GM12878 (cell line): ENCODE data around the gene CCDC61. TPM values are rescaled to one million over a fixed set of nuclear protein-coding genes. Genes with fewer than 3 reads are reported as not detected.

Experiments used
- ATAC-seq: fragments of 200-7000 bp; cut with Tn5 transposase; 3 replicates; pipeline ENCODE4 v1.9.1; 2020; ENCODE audit warnings: mild to moderate bottlenecking, moderate library complexity
- BruUV-seq: library from RNA; stranded (reverse); fragments of 400-500 nt; replicated peaks from 2 replicates; lab custom pipeline; 2021; lab: Mats Ljungman, UMichigan
- CTCF ChIA-PET: fragments of 300-600 bp; sonication (Branson Sonifier 250); formaldehyde crosslinking; extraction: SDS; loops from one replicate; lab custom pipeline; 2021; ENCODE audit warnings: inconsistent platforms; lab: Yijun Ruan, JAX
- POLR2A ChIA-PET: fragments of 350-600 bp; formaldehyde crosslinking; extraction: SDS; loops from one replicate; lab custom pipeline; 2021; ENCODE audit warnings: inconsistent platforms; lab: Charles Lee
- RAD21 ChIA-PET: fragments of 300-600 bp; sonication (Branson Sonifier 250); formaldehyde crosslinking; loops from one replicate; lab custom pipeline; 2023; ENCODE audit warnings: antibody characterized with exemption; ENCODE audit not compliant: unreplicated experiment; lab: Charles Lee
- SMC1A ChIA-PET: fragments of 300-600 bp; sonication (Branson Sonifier 250); formaldehyde crosslinking; loops from one replicate; lab custom pipeline; 2023; ENCODE audit not compliant: unreplicated experiment, uncharacterized antibody; lab: Charles Lee
- DNase-seq: peaks from one replicate; pipeline ENCODE4 v3.0.0-alpha.2; 2011; ENCODE audit warnings: low read depth, low spot score
- FAIRE-seq: peaks from 3 replicates; lab custom pipeline; 2011; peaks lifted over from hg19 to GRCh38; lab: Jason Lieb, UNC
- H2AFZ ChIP-seq: 2 replicates; pipeline ENCODE4 v1.6.0; 2011; ENCODE audit warnings: low read depth, low read length, control low read depth; ENCODE audit not compliant: control insufficient read depth
- H3K27ac ChIP-seq: 2 replicates; pipeline ENCODE4 v1.5.1; 2011; ENCODE audit warnings: control low read depth; ENCODE audit not compliant: control insufficient read depth, insufficient read depth
- H3K27me3 ChIP-seq, 2 experiments: replicated peaks in 1 of 2; 2 replicates each; pipeline versions ENCODE4 v1.6.0 to v1.6.1; 2011; ENCODE audit warnings: low read length in 1 of 2; ENCODE audit not compliant: control insufficient read depth in 2 of 2, insufficient read depth in 2 of 2
- H3K36me3 ChIP-seq, 2 experiments: 2 replicates each; pipeline ENCODE4 v1.5.1; 2011; ENCODE audit warnings: low read length in 1 of 2; ENCODE audit not compliant: control insufficient read depth in 2 of 2, insufficient read depth in 2 of 2
- H3K4me1 ChIP-seq: 2 replicates; pipeline ENCODE4 v1.6.1; 2011; ENCODE audit warnings: mild to moderate bottlenecking, low read length, moderate library complexity, mixed read lengths; ENCODE audit not compliant: control insufficient read depth, insufficient read depth
- H3K4me2 ChIP-seq: 2 replicates; pipeline ENCODE4 v1.6.0; 2011; ENCODE audit warnings: control low read depth; ENCODE audit not compliant: control insufficient read depth, insufficient read depth
- H3K4me3 ChIP-seq: fragments of 200-600 bp; sonication (generic); 2 replicates; pipeline ENCODE4 v1.5.1; 2016
- H3K79me2 ChIP-seq: 2 replicates; pipeline ENCODE4 v1.6.0; 2011; ENCODE audit warnings: low read length; ENCODE audit not compliant: control insufficient read depth, insufficient read depth
- H3K9ac ChIP-seq: 2 replicates; pipeline ENCODE4 v1.8.0; 2011; ENCODE audit warnings: low read length, control low read depth, mixed read lengths; ENCODE audit not compliant: control insufficient read depth, insufficient read depth
- H3K9me3 ChIP-seq: replicated peaks from 3 replicates; pipeline ENCODE4 v1.5.1; 2011; ENCODE audit warnings: mild to moderate bottlenecking, low read length; ENCODE audit not compliant: control insufficient read depth, insufficient read depth
- H4K20me1 ChIP-seq: 2 replicates; pipeline ENCODE4 v1.6.0; 2011; ENCODE audit not compliant: control insufficient read depth, insufficient read depth
- IKZF1 ChIP-seq: fragments of 450-650 bp; conservative IDR thresholded peaks from 2 replicates; pipeline ENCODE4 v1.6.1; 2017; ENCODE audit warnings: antibody characterized with exemption, mild to moderate bottlenecking
- WGBS: methylation state at CpG from one replicate; pipeline ENCODE4 v1.1.6; 2016; ENCODE audit warnings: low lambda C conversion rate; ENCODE audit not compliant: insufficient replicate concordance, insufficient coverage; ENCODE audit errors: missing lambda C conversion rate; 5-methylcytosine and 5-hydroxymethylcytosine counted together
- in situ Hi-C: fragments of 300-500 bp; cut with MboI; formaldehyde crosslinking; loops from 9 replicates; pipeline ENCODE4 v1.14.3; 2018; ENCODE audit warnings: mixed read lengths
- intact Hi-C: fragments of 100-400 bp; cut with micrococcal nuclease; formaldehyde crosslinking; loops from one replicate; pipeline ENCODE4 v1.14.2; 2022; ENCODE audit not compliant: unreplicated experiment
- polyA plus RNA-seq, 11 experiments: library from polyadenylated mRNA; depleted of rRNA in 4 of 11; unstranded in 6 of 11; stranded (reverse) in 5 of 11; fragments of >200 nt; fragmentation: Nextera tagmentation in 4 of 11; fragmentation: Illumina TruSeq in 1 of 11; extraction: Ambion mirVana in 4 of 11; extraction: Trizol in 1 of 11; gene quantifications; 1 replicate in 1 of 11; 2 replicates in 10 of 11; pipeline versions ENCODE4 v1.2.1 to v1.2.3, GENCODE V29; 2011 to 2016; ENCODE audit warnings: inconsistent platforms in 2 of 11, missing spikeins in 2 of 11, low read depth in 1 of 11
- total RNA-seq, 4 experiments: library from RNA; depleted of rRNA in 3 of 4; stranded (reverse); fragments of >200 nt in 3 of 4; fragmentation: Illumina TruSeq in 1 of 4; extraction: Trizol in 1 of 4; gene quantifications; 2 replicates each; pipeline versions ENCODE4 v1.2.1 to v1.2.3, GENCODE V29; 2013 to 2021
- TF ChIP-seq, protein P1 (sequence below): fragments of 450-650 bp; conservative IDR thresholded peaks from 2 replicates; pipeline ENCODE4 v1.6.1; 2017; ENCODE audit warnings: mild to moderate bottlenecking, moderate library complexity

The CCDC61 gene
- total and polyA plus RNA-seq, 10 of the 15 experiments (the other 5 are each of a cell fraction or from before 2014, with no cell fraction given), result 0.27 to 27.1 (median 8.7) TPM

- TF ChIP-seq IKZF1, result 0 out of 2 replicates have a peak, but pooled peaks have one; percentile 13
- TF ChIP-seq, protein P1, sequence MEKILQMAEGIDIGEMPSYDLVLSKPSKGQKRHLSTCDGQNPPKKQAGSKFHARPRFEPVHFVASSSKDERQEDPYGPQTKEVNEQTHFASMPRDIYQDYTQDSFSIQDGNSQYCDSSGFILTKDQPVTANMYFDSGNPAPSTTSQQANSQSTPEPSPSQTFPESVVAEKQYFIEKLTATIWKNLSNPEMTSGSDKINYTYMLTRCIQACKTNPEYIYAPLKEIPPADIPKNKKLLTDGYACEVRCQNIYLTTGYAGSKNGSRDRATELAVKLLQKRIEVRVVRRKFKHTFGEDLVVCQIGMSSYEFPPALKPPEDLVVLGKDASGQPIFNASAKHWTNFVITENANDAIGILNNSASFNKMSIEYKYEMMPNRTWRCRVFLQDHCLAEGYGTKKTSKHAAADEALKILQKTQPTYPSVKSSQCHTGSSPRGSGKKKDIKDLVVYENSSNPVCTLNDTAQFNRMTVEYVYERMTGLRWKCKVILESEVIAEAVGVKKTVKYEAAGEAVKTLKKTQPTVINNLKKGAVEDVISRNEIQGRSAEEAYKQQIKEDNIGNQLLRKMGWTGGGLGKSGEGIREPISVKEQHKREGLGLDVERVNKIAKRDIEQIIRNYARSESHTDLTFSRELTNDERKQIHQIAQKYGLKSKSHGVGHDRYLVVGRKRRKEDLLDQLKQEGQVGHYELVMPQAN, result no peak
- Histone ChIP-seq H3K27ac (no peak overlapping the region), H4K20me1 (no peaks in the 10 kb centered on the region; the same call in 1 of the 2 replicates), H3K4me3 (peak overlapping the region; percentile 74; the same call in 1 of the 2 replicates), H3K9ac (peak overlapping the region; percentile 24; the same call in 1 of the 2 replicates), H3K9me3 (no peaks in the 10 kb centered on the region), H3K79me2 (no peaks in the 10 kb centered on the region), H3K27me3 (no peaks in the 10 kb centered on the region), H3K4me1 (peaks cover 5% of the 10 kb centered on the region), H3K4me2 (peak overlapping the region; percentile 90), H3K36me3 (no peaks in the 10 kb centered on the region; a peak in 1 of 4 replicates), H2AFZ (peak overlapping the region; percentile 51; the same call in 1 of the 2 replicates)
- ChIA-PET RAD21 (interaction anchor here (1.1 to 1.2 kb wide), 3 partner anchors 155 to 247 kb away, joined by 3 to 5 read pairs (median 3); partner anchors contain the start of gene SIX5), SMC1A (no interaction called here), POLR2A (interaction anchor here (1.2 kb wide), 1 partner anchor 152 kb away, joined by 7 read pairs; the partner anchor contains the start of genes FOXA3 and SYMPK), CTCF (interaction anchor here (0.9 to 2.0 kb wide), 5 partner anchors 12 to 199 kb away, joined by 3 to 17 read pairs (median 7); partner anchors contain the start of genes CCDC61, MYPOP and SYMPK)
- FAIRE-seq, result no peak
- intact Hi-C loops (no loop called here), in situ Hi-C loops (no loop called here)
- DNase-seq, result no peak
- BruUV-seq, result no TSS peak
- peak; percentile 35 for ATAC-seq
- WGBS, result 40% methylated on average over 54 of the region's 63 CpGs
Measured at GRCh38 chr19:46015687-46016425, 20.6 kb downstream of the CCDC61 start.
